HEK293 (cell line): ENCODE data around the gene MSANTD3.

Source experiments
- HOXD13 ChIP-seq: sonication (generic); formaldehyde crosslinking; IDR thresholded peaks from 2 replicates; pipeline ENCODE4 v1.8.0; 2022; ENCODE audit warnings: missing genetic modification reagents, borderline replicate concordance
- IKZF3 ChIP-seq: fragments of 450-650 bp; IDR thresholded peaks from 2 replicates; pipeline ENCODE4 v1.5.0; 2018; ENCODE audit warnings: missing biosample characterization, mild to moderate bottlenecking, missing genetic modification characterization, moderate library complexity
- KLF1 ChIP-seq: fragments of 450-650 bp; formaldehyde crosslinking; IDR thresholded peaks from 2 replicates; pipeline ENCODE4 v1.5.1; 2016; ENCODE audit warnings: missing biosample characterization, missing genetic modification characterization
- KLF7 ChIP-seq: fragments of 450-650 bp; formaldehyde crosslinking; IDR thresholded peaks from 2 replicates; pipeline ENCODE4 v1.5.1; 2016; ENCODE audit warnings: missing biosample characterization, missing genetic modification characterization, borderline replicate concordance
- SP3 ChIP-seq: fragments of 450-650 bp; formaldehyde crosslinking; IDR thresholded peaks from 2 replicates; pipeline ENCODE4 v1.5.1; 2016; ENCODE audit warnings: missing biosample characterization, missing genetic modification characterization
- YY2 ChIP-seq: fragments of 450-650 bp; formaldehyde crosslinking; IDR thresholded peaks from 2 replicates; pipeline ENCODE4 v1.5.1; 2016; ENCODE audit warnings: missing biosample characterization, missing genetic modification characterization
- ZFP37 ChIP-seq: fragments of 450-650 bp; formaldehyde crosslinking; IDR thresholded peaks from 2 replicates; pipeline ENCODE4 v1.5.1; 2016; ENCODE audit warnings: missing biosample characterization, missing genetic modification characterization
- ZNF274 ChIP-seq, 2 experiments: fragments of 200-500 bp in 1 of 2; fragments of 450-650 bp in 1 of 2; sonication (Bioruptor generic) in 1 of 2; formaldehyde crosslinking in 1 of 2; IDR thresholded peaks; 2 replicates each; pipeline versions ENCODE4 v1.5.1 to v1.6.1; 2014 to 2016; ENCODE audit warnings: borderline replicate concordance in 1 of 2, inconsistent platforms in 1 of 2, low read length in 1 of 2, missing biosample characterization in 1 of 2, missing genetic modification characterization in 1 of 2
- ZNF37A ChIP-seq: fragments of 450-650 bp; IDR thresholded peaks from 2 replicates; pipeline ENCODE4 v1.5.1; 2018; ENCODE audit warnings: missing biosample characterization, missing genetic modification characterization
- ZNF433 ChIP-seq: fragments of 450-650 bp; formaldehyde crosslinking; IDR thresholded peaks from 2 replicates; pipeline ENCODE4 v1.5.1; 2016; ENCODE audit warnings: missing biosample characterization, missing genetic modification characterization, low read depth
- ZNF473 ChIP-seq: fragments of 450-650 bp; formaldehyde crosslinking; IDR thresholded peaks from 2 replicates; pipeline ENCODE4 v1.5.1; 2017; ENCODE audit warnings: missing biosample characterization, missing genetic modification characterization
- ZNF624 ChIP-seq: fragments of 450-650 bp; formaldehyde crosslinking; IDR thresholded peaks from 2 replicates; pipeline ENCODE4 v1.5.1; 2017; ENCODE audit warnings: missing biosample characterization, missing genetic modification characterization
- ZNF658 ChIP-seq: fragments of 450-650 bp; formaldehyde crosslinking; IDR thresholded peaks from 2 replicates; pipeline ENCODE4; 2016; ENCODE audit warnings: missing biosample characterization, missing genetic modification characterization
- ZNF677 ChIP-seq: fragments of 450-650 bp; IDR thresholded peaks from 2 replicates; pipeline ENCODE4 v1.5.0; 2018; ENCODE audit warnings: missing biosample characterization, mild to moderate bottlenecking, missing genetic modification characterization, moderate library complexity
- ZNF747 ChIP-seq: fragments of 450-650 bp; formaldehyde crosslinking; IDR thresholded peaks from 2 replicates; pipeline ENCODE4 v1.5.1; 2016; ENCODE audit warnings: missing biosample characterization, missing genetic modification characterization
- ZSCAN16 ChIP-seq: fragments of 450-650 bp; formaldehyde crosslinking; IDR thresholded peaks from 2 replicates; pipeline ENCODE4 v1.5.1; 2016; ENCODE audit warnings: missing biosample characterization, missing genetic modification characterization
- TF ChIP-seq, protein P1 (sequence below): fragments of 450-650 bp; formaldehyde crosslinking; IDR thresholded peaks from 2 replicates; pipeline ENCODE4 v1.5.1; 2016; ENCODE audit warnings: missing biosample characterization, missing genetic modification characterization
- TF ChIP-seq, protein P2 (sequence below): fragments of 450-650 bp; formaldehyde crosslinking; IDR thresholded peaks from 2 replicates; pipeline ENCODE4 v1.5.1; 2016; ENCODE audit warnings: missing biosample characterization, missing genetic modification characterization
- TF ChIP-seq, protein P3 (sequence below): fragments of 450-650 bp; formaldehyde crosslinking; IDR thresholded peaks from 2 replicates; pipeline ENCODE4 v1.5.1; 2017; ENCODE audit warnings: missing biosample characterization, missing genetic modification characterization
- TF ChIP-seq, protein P4 (sequence below): fragments of 450-650 bp; formaldehyde crosslinking; IDR thresholded peaks from 2 replicates; pipeline ENCODE4 v1.5.1; 2017; ENCODE audit warnings: missing biosample characterization, mild to moderate bottlenecking, missing genetic modification characterization, moderate library complexity
- TF ChIP-seq, protein P5 (sequence below): fragments of 450-650 bp; formaldehyde crosslinking; IDR thresholded peaks from 2 replicates; pipeline ENCODE4 v1.5.1; 2016; ENCODE audit warnings: missing biosample characterization, missing genetic modification characterization
- TF ChIP-seq, protein P6 (sequence below): fragments of 450-650 bp; IDR thresholded peaks from 2 replicates; pipeline ENCODE4 v1.5.1; 2018; ENCODE audit warnings: missing biosample characterization, mild to moderate bottlenecking, missing genetic modification characterization
- TF ChIP-seq, protein P7 (sequence below): fragments of 450-650 bp; formaldehyde crosslinking; optimal IDR thresholded peaks from 2 replicates; pipeline ENCODE3; 2016; ENCODE audit warnings: missing biosample characterization, mild to moderate bottlenecking, missing genetic modification characterization
- TF ChIP-seq, protein P8 (sequence below): fragments of 450-650 bp; formaldehyde crosslinking; IDR thresholded peaks from 2 replicates; pipeline ENCODE4 v1.5.1; 2016; ENCODE audit warnings: missing biosample characterization, missing genetic modification characterization

The MSANTD3 gene

DNA sequence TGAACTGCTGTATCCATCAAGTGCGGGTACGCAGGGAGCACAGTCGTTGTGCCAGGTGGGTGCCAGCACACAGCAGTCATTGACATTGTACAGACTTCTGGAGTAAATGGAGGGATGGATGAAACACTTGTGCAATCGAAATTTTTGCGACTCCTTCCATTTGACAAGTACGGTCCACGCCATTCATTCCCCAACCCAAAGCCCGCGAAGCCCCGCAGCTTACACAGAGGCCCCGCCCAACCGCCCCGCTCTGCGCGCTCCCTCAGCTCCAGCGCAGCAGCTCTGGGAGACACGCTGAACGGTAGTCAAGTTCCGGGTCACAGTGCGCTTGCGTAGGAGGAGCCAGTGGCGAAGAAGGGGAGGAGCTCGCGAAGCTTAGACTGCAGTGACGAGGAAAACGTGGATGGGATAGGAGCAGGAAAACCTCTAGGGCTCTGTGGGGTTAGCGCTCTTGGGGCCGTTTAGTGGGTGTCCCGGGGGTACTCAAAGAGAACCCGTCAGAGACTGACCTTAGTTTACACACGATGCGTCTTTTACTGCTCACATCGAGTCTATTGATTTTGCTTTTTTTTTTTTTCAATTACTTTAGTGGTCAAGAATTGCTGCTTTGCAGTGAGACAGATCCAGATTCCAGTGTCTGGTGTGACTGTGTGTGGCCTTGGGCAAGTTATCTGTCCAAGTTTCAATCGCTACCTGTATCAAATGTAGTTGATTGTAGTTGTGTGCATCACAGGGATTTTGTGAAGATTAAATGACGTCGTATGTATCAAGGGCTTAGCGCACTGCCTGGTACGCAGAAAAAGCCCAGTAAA, 15.3 kb upstream of the MSANTD3 start (continued):
- TF ChIP-seq, protein P1, sequence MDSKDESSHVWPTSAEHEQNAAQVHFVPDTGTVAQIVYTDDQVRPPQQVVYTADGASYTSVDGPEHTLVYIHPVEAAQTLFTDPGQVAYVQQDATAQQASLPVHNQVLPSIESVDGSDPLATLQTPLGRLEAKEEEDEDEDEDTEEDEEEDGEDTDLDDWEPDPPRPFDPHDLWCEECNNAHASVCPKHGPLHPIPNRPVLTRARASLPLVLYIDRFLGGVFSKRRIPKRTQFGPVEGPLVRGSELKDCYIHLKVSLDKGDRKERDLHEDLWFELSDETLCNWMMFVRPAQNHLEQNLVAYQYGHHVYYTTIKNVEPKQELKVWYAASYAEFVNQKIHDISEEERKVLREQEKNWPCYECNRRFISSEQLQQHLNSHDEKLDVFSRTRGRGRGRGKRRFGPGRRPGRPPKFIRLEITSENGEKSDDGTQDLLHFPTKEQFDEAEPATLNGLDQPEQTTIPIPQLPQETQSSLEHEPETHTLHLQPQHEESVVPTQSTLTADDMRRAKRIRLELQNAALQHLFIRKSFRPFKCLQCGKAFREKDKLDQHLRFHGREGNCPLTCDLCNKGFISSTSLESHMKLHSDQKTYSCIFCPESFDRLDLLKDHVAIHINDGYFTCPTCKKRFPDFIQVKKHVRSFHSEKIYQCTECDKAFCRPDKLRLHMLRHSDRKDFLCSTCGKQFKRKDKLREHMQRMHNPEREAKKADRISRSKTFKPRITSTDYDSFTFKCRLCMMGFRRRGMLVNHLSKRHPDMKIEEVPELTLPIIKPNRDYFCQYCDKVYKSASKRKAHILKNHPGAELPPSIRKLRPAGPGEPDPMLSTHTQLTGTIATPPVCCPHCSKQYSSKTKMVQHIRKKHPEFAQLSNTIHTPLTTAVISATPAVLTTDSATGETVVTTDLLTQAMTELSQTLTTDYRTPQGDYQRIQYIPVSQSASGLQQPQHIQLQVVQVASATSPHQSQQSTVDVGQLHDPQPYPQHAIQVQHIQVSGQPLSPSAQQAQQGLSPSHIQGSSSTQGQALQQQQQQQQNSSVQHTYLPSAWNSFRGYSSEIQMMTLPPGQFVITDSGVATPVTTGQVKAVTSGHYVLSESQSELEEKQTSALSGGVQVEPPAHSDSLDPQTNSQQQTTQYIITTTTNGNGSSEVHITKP, result 0 out of 2 replicates have a peak, but pooled peaks have one; percentile 37
- TF ChIP-seq KLF1 (tag by site-specific recombination) (no peak; the same call in 1 of the 2 replicates), ZNF624 (tag by site-specific recombination) (no peak), YY2 (tag by site-specific recombination) (no peak), ZNF433 (tag by site-specific recombination) (no peak), ZNF37A (no peak), ZSCAN16 (no peak), ZNF658 (tag by site-specific recombination) (no peak), KLF7 (tag by site-specific recombination) (no peak), SP3 (tag by site-specific recombination) (peak; percentile 81), HOXD13 (CRISPR knock-in tag) (no peak), IKZF3 (tag by site-specific recombination) (peak; percentile 48; the same call in 1 of the 2 replicates), ZNF274 (IDR thresholded peaks at IDR 0.05; ENCODE audit: low read length) (no peak), ZNF274 (tag by site-specific recombination; IDR thresholded peaks at IDR 0.05; ENCODE audit: borderline replicate concordance) (no peak), ZNF677 (tag by site-specific recombination) (no peak), ZFP37 (tag by site-specific recombination) (no peak), ZNF747 (tag by site-specific recombination) (no peak), ZNF473 (tag by site-specific recombination) (no peak)
- TF ChIP-seq, protein P2, sequence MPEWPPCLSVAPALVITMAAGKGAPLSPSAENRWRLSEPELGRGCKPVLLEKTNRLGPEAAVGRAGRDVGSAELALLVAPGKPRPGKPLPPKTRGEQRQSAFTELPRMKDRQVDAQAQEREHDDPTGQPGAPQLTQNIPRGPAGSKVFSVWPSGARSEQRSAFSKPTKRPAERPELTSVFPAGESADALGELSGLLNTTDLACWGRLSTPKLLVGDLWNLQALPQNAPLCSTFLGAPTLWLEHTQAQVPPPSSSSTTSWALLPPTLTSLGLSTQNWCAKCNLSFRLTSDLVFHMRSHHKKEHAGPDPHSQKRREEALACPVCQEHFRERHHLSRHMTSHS (tag by site-specific recombination), result no peak
- TF ChIP-seq, protein P3, sequence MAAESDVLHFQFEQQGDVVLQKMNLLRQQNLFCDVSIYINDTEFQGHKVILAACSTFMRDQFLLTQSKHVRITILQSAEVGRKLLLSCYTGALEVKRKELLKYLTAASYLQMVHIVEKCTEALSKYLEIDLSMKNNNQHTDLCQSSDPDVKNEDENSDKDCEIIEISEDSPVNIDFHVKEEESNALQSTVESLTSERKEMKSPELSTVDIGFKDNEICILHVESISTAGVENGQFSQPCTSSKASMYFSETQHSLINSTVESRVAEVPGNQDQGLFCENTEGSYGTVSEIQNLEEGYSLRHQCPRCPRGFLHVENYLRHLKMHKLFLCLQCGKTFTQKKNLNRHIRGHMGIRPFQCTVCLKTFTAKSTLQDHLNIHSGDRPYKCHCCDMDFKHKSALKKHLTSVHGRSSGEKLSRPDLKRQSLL (tag by site-specific recombination), result peak; percentile 99
- TF ChIP-seq, protein P4, sequence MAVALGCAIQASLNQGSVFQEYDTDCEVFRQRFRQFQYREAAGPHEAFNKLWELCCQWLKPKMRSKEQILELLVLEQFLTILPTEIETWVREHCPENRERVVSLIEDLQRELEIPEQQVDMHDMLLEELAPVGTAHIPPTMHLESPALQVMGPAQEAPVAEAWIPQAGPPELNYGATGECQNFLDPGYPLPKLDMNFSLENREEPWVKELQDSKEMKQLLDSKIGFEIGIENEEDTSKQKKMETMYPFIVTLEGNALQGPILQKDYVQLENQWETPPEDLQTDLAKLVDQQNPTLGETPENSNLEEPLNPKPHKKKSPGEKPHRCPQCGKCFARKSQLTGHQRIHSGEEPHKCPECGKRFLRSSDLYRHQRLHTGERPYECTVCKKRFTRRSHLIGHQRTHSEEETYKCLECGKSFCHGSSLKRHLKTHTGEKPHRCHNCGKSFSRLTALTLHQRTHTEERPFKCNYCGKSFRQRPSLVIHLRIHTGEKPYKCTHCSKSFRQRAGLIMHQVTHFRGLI (tag by site-specific recombination), result peak; percentile 88
- TF ChIP-seq, protein P5, sequence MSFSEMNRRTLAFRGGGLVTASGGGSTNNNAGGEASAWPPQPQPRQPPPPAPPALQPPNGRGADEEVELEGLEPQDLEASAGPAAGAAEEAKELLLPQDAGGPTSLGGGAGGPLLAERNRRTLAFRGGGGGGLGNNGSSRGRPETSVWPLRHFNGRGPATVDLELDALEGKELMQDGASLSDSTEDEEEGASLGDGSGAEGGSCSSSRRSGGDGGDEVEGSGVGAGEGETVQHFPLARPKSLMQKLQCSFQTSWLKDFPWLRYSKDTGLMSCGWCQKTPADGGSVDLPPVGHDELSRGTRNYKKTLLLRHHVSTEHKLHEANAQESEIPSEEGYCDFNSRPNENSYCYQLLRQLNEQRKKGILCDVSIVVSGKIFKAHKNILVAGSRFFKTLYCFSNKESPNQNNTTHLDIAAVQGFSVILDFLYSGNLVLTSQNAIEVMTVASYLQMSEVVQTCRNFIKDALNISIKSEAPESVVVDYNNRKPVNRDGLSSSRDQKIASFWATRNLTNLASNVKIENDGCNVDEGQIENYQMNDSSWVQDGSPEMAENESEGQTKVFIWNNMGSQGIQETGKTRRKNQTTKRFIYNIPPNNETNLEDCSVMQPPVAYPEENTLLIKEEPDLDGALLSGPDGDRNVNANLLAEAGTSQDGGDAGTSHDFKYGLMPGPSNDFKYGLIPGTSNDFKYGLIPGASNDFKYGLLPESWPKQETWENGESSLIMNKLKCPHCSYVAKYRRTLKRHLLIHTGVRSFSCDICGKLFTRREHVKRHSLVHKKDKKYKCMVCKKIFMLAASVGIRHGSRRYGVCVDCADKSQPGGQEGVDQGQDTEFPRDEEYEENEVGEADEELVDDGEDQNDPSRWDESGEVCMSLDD (tag by site-specific recombination), result no peak
- TF ChIP-seq, protein P6, sequence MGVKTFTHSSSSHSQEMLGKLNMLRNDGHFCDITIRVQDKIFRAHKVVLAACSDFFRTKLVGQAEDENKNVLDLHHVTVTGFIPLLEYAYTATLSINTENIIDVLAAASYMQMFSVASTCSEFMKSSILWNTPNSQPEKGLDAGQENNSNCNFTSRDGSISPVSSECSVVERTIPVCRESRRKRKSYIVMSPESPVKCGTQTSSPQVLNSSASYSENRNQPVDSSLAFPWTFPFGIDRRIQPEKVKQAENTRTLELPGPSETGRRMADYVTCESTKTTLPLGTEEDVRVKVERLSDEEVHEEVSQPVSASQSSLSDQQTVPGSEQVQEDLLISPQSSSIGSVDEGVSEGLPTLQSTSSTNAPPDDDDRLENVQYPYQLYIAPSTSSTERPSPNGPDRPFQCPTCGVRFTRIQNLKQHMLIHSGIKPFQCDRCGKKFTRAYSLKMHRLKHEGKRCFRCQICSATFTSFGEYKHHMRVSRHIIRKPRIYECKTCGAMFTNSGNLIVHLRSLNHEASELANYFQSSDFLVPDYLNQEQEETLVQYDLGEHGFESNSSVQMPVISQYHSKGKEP (tag by site-specific recombination), result no peak
- TF ChIP-seq, protein P7, sequence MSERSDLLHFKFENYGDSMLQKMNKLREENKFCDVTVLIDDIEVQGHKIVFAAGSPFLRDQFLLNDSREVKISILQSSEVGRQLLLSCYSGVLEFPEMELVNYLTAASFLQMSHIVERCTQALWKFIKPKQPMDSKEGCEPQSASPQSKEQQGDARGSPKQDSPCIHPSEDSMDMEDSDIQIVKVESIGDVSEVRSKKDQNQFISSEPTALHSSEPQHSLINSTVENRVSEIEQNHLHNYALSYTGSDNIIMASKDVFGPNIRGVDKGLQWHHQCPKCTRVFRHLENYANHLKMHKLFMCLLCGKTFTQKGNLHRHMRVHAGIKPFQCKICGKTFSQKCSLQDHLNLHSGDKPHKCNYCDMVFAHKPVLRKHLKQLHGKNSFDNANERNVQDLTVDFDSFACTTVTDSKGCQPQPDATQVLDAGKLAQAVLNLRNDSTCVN (tag by site-specific recombination), result peak; percentile 58
- TF ChIP-seq, protein P8, sequence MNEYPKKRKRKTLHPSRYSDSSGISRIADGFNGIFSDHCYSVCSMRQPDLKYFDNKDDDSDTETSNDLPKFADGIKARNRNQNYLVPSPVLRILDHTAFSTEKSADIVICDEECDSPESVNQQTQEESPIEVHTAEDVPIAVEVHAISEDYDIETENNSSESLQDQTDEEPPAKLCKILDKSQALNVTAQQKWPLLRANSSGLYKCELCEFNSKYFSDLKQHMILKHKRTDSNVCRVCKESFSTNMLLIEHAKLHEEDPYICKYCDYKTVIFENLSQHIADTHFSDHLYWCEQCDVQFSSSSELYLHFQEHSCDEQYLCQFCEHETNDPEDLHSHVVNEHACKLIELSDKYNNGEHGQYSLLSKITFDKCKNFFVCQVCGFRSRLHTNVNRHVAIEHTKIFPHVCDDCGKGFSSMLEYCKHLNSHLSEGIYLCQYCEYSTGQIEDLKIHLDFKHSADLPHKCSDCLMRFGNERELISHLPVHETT (tag by site-specific recombination), result no peak
